ENCODE measurements around the gene HORMAD2. TPM values are rescaled to one million over a fixed set of nuclear protein-coding genes. Genes with fewer than 3 reads are reported as not detected.

Gene HORMAD2
- total RNA-seq, 1 experiment from 2014 or later = not detected

- no peak for TF ChIP-seq PRDM15 (CRISPR knock-in tag; IDR thresholded peaks at IDR 0.05)
- TF ChIP-seq ZNF416 (CRISPR knock-in tag; IDR thresholded peaks at IDR 0.05) = no peak
- no peak for TF ChIP-seq ZNF317 (CRISPR knock-in tag; IDR thresholded peaks at IDR 0.05; ENCODE audit: borderline replicate concordance, low read depth)
- no peak for TF ChIP-seq CREM (CRISPR knock-in tag; IDR thresholded peaks at IDR 0.05)
- no peak for TF ChIP-seq AFF4 (CRISPR knock-in tag; IDR thresholded peaks at IDR 0.05; ENCODE audit: borderline replicate concordance)
- TF ChIP-seq ZNF423 (CRISPR knock-in tag; IDR thresholded peaks at IDR 0.05) = no peak
- no peak for TF ChIP-seq NR1H2 (CRISPR knock-in tag; IDR thresholded peaks at IDR 0.05)
- no peak for TF ChIP-seq E2F1 (CRISPR knock-in tag; IDR thresholded peaks at IDR 0.05)
These were observed 49.4 kb downstream of the HORMAD2 start (continued) for GRCh38 chr22:30129636-30130035.

GRCh38 chr22:30132290-30132996 is 52.2 kb downstream of the HORMAD2 start:
- no peaks in the 10 kb centered on the region for H3K4me1 Mint-ChIP-seq
- CTCF ChIA-PET = interaction anchor here (0.8 kb wide), 1 partner anchor 123 kb away, joined by 3 read pairs; no protein-coding TSS in a partner anchor
- no peaks in the 10 kb centered on the region for H3K36me3 Mint-ChIP-seq
- no peak overlapping the region for H3K27ac Mint-ChIP-seq
- H3K27me3 Mint-ChIP-seq (ENCODE audit: low read depth) = peaks cover 8% of the 10 kb centered on the region
- POLR2A ChIA-PET = no interaction called here
- no peak for ATAC-seq
- DNase-seq (ENCODE audit: low spot score) = no peak
- no peak overlapping the region for H3K4me3 Mint-ChIP-seq
- H3K9me3 Mint-ChIP-seq = no peaks in the 10 kb centered on the region
- TF ChIP-seq E2F4 (CRISPR knock-in tag; IDR thresholded peaks at IDR 0.05; ENCODE audit: borderline replicate concordance, low read depth) (no peak), GTF2I (CRISPR knock-in tag; conservative IDR thresholded peaks at IDR 0.05) (no peak), PREB (CRISPR knock-in tag; IDR thresholded peaks at IDR 0.05; ENCODE audit: borderline replicate concordance) (no peak), NR2C2 (CRISPR knock-in tag; IDR thresholded peaks at IDR 0.05) (no peak), RORB (CRISPR knock-in tag; IDR thresholded peaks at IDR 0.05) (no peak), MAX (CRISPR knock-in tag; IDR thresholded peaks at IDR 0.05) (no peak), NFYB (CRISPR knock-in tag; conservative IDR thresholded peaks at IDR 0.05; ENCODE audit: low read depth) (no peak), NFE2L1 (CRISPR knock-in tag; IDR thresholded peaks at IDR 0.05) (no peak), CDX4 (CRISPR knock-in tag; IDR thresholded peaks at IDR 0.05; ENCODE audit: borderline replicate concordance) (no peak), KAT7 (CRISPR knock-in tag; IDR thresholded peaks at IDR 0.05; ENCODE audit: borderline replicate concordance) (no peak), USF1 (CRISPR knock-in tag; IDR thresholded peaks at IDR 0.05) (no peak), TEAD4 (CRISPR knock-in tag; IDR thresholded peaks at IDR 0.05) (no peak)
